Nephron progenitor cell (in vitro differentiated cells): ENCODE data around the gene CLHC1.
"Not testable (repeated sequence)": the region's sequence is repeated elsewhere in the genome, so short reads cannot be mapped to it uniquely, and the experiment has no call there.

ENCODE experiments used
- DNase-seq: peaks from one replicate; pipeline ENCODE4 v3.0.0; 2021
- H3K27ac Mint-ChIP-seq: 2 replicates; pipeline ENCODE4 v1.8.0; 2021; ENCODE audit warnings: mild to moderate bottlenecking, moderate library complexity, mixed read lengths
- H3K27me3 Mint-ChIP-seq: 2 replicates; pipeline ENCODE4 v1.8.0; 2021; ENCODE audit warnings: mild to moderate bottlenecking, low read depth, mixed read lengths; ENCODE audit not compliant: poor library complexity
- H3K36me3 Mint-ChIP-seq: 2 replicates; pipeline ENCODE4 v1.8.0; 2021; ENCODE audit warnings: low read depth, mixed read lengths
- H3K4me1 Mint-ChIP-seq: 2 replicates; pipeline ENCODE4 v1.8.0; 2021; ENCODE audit warnings: mixed read lengths
- H3K4me3 Mint-ChIP-seq: 2 replicates; pipeline ENCODE4 v1.8.0; 2021; ENCODE audit warnings: mild to moderate bottlenecking, moderate library complexity, mixed read lengths
- H3K9me3 Mint-ChIP-seq: 2 replicates; pipeline ENCODE4 v1.8.0; 2021; ENCODE audit warnings: mild to moderate bottlenecking, moderate library complexity, mixed read lengths
- TF ChIP-seq, protein P1 (sequence below): fragments of 200-600 bp; sonication (generic); IDR thresholded peaks from 2 replicates; pipeline ENCODE4 v1.5.0; 2021; ENCODE audit warnings: antibody characterized with exemption

Gene CLHC1

DNA sequence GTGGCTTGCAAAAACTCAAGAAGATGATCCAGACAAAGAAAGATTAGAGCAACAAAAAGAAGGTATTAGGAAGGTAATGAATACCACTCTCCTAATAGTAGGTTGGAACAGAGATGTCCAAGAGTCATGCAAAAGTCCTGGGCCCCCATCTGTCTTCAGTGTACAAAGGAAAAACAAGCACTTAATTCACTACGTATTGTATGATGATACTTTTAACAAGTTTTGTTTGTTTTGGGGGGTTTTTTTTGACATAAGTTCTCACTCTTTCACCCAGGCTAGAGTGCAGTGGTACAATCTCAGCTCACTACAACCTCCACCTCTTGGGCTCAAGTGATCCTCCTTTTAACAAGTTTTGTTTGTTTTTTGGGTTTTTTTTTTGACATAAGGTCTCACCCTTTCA is 101.2 kb downstream of the CLHC1 start:
- Mint-ChIP-seq H3K36me3 (no peaks in the 10 kb centered on the region), H3K27me3 (peaks cover 7% of the 10 kb centered on the region), H3K4me3 (no peak overlapping the region), H3K4me1 (peaks cover 16% of the 10 kb centered on the region), H3K9me3 (no peaks in the 10 kb centered on the region), H3K27ac (no peak overlapping the region)
- DNase-seq = no peak
- TF ChIP-seq, protein P1, sequence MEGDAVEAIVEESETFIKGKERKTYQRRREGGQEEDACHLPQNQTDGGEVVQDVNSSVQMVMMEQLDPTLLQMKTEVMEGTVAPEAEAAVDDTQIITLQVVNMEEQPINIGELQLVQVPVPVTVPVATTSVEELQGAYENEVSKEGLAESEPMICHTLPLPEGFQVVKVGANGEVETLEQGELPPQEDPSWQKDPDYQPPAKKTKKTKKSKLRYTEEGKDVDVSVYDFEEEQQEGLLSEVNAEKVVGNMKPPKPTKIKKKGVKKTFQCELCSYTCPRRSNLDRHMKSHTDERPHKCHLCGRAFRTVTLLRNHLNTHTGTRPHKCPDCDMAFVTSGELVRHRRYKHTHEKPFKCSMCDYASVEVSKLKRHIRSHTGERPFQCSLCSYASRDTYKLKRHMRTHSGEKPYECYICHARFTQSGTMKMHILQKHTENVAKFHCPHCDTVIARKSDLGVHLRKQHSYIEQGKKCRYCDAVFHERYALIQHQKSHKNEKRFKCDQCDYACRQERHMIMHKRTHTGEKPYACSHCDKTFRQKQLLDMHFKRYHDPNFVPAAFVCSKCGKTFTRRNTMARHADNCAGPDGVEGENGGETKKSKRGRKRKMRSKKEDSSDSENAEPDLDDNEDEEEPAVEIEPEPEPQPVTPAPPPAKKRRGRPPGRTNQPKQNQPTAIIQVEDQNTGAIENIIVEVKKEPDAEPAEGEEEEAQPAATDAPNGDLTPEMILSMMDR = no peak

DNA sequence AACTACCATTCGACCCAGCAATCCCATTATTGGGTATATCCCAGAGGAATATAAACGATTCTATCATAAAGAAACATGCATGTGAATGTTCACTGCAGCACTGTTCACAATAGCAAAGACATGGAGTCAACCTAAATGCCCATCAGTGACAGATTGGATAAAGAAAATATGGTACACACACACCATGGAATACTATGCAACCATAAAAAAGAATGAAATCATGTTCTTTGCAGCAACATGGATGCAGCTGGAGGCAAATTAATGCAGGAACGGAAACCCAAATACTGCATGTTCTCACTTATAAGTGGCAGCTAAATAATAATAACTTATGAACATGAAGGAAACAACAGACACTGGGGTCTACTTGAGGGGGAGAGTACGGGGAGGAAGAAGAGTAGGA is 105.5 kb downstream of the CLHC1 start:
- H3K4me1 Mint-ChIP-seq, H3K27me3 Mint-ChIP-seq, H3K4me3 Mint-ChIP-seq, H3K27ac Mint-ChIP-seq, DNase-seq: not testable (repeated sequence)
- Mint-ChIP-seq H3K9me3 (peaks cover 15% of the 10 kb centered on the region), H3K36me3 (peaks cover 12% of the 10 kb centered on the region)
